Activated CD4-positive, alpha-beta T cell treated with anti-CD3 and anti-CD28 coated beads, Interleukin-2, amount 50 U/mL, for 16 hours (primary cell): ENCODE results near the gene PLBD2.

Experiments used
- DNase-seq: peaks from one replicate; pipeline ENCODE4 v3.0.0-alpha.2; 2020

The PLBD2 gene

DNA sequence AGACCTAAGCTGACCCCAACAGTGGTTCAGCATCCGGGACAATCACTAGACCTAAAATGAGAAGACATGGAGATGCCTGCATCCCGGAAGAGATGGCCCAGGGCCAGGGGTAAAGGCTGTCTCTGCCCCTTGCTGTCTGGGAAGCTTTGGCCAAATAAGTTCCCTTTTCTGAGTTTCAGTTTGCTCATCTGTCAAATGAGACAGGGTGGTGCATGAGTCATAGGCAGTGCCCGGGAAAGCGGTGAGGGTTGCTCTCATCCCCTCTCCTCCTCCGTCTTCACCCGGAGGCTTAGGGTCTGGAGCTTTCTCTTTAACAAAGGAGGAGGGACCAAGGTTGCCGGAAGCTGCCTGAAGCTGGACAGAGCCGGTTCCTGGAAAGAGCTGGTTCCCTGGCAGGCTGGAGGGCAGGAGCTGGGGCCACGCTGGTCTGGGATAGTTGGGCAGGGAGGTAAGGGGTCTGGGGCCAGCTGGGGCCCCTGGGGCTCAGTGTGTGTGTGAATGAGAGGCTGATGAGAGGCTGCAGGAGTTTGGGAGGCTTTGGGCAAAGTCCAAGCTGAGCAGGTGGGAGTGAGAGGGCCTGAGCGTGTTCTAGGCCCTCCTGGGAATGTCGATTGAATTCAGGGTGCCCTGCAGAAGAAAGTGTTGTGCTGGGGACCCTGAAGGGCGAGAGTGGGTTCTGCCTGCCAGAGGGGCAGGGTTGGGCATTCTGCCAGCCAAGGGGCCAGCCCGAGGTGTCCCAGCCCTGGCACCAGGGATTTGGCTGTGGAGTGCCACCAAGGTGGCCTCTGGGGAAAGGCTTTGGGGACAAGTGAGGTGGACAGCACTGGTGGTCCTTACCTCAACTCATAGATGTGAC lies 63.9 kb downstream of the PLBD2 start, which contains the start of gene SDSL:
Gene SDSL, plus strand, starts transcription at position 351 of the 856 bp plus-strand sequence. CDS start 5,603 bp downstream, outside the sequence.
- peak; percentile 68 for DNase-seq

DNA sequence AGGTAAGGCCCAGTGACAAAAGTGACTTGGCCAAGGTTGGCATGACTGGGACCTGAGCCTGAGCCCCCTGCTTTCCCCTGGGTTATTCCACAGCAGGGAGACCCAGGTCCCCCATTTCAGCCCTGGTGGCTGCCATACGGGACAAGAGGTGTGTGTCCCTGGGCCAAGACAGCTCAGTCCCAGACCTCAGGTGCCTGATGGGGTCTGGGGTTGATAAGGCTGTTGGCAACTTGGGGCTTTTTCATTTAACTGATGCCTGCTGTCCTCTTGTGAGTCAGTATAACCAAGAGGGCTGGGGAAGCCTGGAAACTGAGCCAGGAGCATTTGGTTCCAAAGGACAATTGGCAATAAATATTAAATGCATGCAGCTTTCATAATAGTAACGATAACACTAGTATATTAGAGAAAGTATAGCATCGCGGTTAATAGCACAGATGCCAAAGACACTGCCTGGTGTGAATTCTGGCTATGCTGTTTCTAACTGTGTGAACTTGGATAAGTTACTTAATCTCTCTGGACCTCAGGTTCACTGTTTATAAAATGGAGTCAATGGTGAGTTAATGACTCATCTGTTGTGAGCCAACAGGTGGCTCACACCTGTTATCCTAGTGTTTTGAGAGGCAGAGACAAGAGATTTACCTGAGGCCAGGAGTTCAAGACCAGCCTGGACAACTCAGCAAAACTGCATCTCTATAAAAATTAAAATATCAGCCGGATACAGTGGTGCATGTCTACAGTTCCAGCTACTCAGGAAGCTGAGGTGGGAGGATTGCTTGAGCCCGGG lies 64.7 kb downstream of the PLBD2 start:
- no peak for DNase-seq

DNA sequence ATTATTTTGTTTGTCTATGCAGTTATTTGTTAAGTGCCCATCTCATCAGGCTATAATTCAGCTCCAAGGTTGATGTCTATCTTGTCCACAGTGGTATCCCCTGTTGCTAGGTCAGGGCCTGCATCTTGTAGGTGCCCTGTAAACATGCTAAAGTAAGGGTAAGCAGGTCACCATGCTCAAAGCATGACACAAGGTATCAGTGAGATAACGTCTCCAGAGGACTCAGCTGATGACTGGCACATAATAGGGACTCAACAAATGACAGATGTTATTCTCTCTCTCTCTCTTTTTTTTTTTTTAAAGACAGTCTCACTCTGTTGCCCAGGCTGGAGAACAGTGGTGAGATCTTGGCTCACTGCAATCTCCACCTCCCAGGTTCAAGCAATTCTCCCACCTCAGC lies 66.1 kb downstream of the PLBD2 start:
- no peak for DNase-seq

DNA sequence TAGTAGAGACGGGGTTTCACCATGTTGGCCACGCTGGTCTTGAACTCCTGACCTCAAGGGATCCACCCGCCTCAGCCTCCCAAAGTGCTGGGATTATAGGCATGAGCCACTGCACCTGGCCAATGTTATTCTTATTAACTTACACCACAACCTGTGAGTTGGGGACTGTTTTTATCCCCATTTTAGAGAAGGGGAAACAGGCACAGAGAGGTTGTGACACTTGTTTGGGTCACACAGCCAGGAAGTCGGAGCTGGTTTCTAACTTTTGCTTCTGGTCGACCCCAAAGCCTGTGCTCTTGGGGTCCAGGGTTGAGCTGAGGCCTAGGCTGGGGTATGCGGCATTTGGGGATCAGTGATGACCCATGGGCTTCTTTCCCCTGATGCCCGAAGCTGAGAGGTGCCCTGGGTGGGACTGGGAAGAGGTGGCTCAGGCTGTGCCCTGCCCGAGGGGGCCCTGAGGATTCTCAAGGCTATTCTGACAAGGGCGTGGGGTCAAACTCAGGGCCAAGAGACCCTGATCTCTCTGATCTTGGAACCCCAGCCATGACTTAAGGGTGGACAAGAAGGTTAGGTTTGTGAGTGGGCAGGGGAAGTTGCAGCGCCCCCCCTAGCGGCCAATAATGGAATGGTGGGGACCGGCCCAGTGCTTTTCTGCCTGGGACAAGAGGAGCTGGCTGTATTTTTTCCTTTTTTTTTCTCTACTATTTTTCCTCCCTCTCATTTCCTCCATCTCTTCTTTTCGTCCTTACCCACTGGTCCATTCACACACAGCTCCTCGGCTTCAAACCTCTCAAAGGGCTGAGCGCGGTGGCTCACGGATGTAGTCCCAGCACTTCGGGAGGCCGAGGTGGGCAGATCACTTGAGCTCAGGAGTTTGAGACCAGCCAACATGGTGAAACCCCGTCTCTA lies 66.8 kb downstream of the PLBD2 start:
- DNase-seq: peak; percentile 45

DNA sequence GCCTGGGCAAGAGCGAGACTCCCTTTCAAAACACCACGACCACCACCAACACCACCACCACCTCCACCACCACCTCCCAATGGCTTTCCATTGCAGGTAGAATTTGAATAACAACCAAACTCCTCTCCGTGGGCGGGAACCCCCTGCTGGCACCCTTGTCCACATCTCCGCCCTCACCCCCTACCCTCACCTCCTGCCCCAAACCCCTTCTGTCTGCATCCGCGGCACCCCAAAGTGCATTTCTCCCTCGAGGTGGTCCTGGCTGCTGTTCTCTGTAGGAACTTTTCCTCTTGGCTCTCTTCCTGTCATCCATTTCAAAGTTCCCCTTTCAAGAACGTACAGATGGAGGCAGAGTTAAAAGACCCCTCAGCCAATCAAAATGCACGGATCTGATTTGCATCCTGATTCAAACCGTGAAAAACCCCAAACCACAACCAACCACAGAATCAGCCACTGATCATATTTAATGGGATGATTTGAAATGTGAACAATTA lies 67.6 kb downstream of the PLBD2 start:
- DNase-seq: peak; percentile 16

DNA sequence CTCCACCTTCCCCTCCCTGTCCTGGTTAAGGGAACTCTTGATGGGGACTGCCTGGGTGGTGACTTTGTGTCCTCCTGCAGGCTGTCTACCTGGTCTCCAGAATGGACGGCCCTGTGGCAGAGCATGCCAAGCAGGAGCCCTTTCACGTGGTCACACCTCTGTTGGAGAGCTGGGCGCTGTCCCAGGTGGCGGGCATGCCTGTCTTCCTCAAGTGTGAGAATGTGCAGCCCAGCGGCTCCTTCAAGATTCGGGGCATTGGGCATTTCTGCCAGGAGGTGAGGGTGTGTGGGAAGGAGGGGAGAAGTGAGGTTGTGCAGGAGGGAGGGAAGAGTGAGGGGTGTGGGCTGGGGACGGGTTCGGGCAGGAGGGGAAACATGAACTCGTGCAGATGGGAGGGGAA lies 69.5 kb downstream of the PLBD2 start:
- DNase-seq: no peak

DNA sequence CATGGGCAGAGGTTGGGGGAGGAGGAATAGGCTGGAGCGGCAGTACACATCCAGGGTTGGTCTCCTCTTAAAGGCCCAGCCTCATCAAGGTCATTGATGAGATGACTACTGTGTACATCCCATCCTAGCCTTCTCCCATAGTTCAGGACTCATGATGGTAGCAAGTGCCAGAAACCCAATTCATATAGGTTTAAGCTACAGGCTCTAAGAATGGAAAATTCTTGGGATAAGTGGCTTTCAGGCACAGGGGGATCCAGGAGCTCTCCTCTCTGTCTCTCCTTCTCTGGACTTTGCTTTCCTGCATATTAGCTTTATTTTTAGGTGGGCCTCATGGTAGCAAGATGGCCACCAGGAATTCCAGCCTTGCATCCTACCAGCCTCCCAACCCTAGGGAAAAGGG lies 70.1 kb downstream of the PLBD2 start:
- DNase-seq: no peak

DNA sequence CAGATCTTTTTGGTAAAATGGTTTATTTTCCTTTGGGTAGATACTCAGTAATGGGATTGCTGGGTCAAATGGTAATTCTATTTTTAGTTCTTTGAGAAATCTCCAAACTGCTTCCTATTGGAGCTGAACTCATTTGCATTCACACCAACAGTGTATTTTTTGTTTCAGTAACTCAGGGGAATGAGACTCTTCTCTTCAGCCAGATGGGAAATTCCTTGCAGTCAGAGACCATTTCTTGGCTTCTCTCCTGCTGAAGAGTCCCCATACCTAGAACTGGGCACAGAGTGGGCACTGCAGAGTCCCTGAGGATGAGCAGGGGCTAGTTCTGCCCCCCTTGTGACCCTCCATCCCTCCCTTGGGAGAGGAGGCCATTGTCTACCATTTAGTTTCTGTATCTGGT lies 74.6 kb downstream of the PLBD2 start:
- DNase-seq: no peak

DNA sequence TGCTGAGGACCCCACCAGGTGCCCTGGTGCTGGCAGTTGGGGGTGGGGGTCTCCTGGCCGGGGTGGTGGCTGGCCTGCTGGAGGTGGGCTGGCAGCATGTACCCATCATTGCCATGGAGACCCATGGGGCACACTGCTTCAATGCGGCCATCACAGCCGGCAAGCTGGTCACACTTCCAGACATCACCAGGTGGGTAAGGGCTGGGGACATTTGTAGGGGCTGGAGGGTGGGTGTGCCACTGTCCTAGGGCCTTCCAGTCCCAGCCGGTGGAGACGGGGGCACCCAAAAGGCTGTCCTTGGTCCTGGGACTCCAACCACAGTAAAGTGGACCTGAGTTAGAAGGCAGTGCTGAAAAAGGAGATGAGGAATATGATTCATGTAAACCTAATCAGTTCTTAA lies 77.0 kb downstream of the PLBD2 start:
- no peak for DNase-seq

DNA sequence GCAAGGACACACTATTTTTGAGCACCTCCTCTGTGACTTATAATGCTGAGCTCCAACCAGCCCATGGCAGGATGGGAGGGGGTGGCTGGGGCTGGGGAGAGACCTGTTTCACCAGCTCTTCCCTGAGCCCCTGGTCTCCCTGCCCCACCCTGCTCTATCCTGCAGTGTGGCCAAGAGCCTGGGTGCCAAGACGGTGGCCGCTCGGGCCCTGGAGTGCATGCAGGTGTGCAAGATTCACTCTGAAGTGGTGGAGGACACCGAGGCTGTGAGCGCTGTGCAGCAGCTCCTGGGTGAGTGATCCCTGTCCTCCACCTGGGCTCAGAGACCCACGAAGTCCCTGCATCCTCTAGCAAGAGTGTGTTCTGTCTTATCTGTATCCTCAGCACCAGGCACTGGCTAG lies 78.2 kb downstream of the PLBD2 start:
- no peak for DNase-seq

DNA sequence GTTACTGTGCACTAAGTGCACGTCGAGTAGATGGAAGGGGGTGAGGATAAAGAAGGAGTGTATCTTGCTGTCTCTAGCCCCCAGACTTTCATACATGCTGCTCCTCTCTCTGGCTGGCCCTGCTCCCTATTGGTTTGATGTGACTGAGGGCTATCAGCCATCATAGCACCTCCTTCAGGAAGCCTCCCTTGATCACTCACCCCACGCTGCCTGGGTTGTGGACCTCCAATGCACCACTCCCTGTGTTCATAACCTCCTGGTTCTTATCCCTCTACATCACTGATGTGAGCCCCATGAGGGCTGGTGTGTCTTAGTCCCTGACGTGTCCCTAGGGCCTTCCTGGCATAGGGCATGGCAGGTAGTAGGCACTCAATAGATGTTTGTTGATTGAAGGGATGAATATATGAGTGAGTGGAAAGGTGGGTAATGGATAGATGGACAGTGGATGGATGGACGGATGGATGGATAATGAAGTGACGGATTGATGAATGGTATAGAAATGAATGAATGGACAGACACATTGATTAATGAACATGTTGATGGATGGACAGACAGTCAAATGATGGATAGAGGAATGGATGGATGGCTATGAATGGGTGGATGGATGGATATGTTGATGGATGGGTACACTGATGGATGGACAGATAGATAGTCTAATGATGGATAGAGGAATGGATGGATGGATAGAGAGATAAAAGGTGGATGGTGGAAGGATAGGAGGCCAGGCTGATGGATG lies 78.8 kb downstream of the PLBD2 start:
- no peak for DNase-seq

DNA sequence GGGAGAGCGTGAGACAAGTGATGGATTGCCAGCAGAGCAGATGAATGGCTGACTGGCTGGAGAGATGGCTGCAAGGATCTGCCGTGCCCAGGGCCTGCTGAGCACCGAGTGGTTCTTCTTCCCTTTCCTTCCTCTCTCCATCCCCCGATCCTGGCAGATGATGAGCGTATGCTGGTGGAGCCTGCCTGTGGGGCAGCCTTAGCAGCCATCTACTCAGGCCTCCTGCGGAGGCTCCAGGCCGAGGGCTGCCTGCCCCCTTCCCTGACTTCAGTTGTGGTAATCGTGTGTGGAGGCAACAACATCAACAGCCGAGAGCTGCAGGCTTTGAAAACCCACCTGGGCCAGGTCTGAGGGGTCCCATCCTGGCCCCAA lies 79.3 kb downstream of the PLBD2 start:
- DNase-seq: no peak

DNA sequence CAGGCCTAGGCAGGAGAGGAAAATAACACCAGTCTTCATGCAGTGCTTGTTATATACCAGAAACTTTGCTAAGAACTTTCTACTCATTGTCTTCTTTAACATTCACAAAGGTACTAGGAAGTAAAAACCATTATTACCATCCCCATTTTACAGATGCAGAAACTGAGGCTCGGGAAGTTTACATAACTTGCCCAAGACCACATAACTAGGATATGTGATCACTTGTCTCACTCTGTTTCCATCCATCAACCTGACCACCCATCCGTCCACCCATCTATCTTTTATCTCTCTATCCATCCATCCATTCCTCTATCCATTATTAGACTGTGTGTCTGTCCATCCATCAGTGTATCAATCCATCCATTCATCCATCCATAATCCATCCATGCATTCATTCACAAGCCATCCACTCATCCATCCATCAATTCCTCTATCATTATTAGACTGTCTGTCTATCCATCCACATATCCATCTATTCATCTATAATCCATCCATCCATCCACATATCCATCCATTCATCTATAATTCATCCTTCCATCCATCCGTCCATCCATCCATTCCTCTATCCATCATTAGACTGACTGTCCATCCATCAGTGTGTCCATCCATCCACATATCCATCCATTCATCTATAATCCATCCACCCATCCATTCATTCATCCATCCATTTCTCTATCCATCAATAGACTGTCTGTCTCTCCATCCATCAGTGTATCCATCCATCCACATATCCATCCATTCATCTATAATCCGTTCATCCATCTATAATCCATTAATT lies 80.3 kb downstream of the PLBD2 start:
- no peak for DNase-seq

DNA sequence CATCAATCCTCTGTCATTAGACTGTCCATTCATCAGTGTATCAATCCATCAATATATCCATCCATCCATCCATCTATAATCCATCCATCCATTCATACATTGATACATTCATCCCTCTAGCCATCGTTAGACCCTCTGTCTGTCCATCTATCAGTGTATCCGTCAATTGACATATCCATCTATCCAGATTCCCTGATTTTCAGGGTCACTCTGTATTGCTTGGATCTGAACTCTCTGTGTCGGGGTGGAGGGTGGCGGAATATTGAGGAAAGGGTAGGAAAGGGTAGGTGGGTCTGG lies 80.9 kb downstream of the PLBD2 start:
- no peak for DNase-seq

DNA sequence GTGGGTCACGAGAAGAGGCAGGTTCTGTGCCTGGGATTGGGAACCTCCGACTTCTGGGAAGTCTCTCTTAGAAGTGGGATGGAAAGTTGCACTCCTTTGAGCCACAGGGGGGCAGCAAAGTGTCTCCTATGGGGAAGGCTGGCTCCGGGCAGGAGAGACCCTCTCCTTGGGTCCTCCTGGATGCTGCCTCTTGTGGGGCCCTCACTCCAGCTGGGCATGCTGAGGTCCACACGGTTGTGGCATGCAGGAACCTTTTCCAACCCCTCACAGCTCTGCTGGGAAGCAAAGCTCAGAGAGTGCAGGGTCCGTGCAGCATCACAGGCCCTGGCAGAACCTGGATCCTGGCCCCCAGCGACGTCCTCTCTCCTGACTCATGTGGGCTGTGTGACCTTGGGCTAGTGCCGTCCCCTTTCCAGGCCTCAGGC lies 81.2 kb downstream of the PLBD2 start:
- no peak for DNase-seq

DNA sequence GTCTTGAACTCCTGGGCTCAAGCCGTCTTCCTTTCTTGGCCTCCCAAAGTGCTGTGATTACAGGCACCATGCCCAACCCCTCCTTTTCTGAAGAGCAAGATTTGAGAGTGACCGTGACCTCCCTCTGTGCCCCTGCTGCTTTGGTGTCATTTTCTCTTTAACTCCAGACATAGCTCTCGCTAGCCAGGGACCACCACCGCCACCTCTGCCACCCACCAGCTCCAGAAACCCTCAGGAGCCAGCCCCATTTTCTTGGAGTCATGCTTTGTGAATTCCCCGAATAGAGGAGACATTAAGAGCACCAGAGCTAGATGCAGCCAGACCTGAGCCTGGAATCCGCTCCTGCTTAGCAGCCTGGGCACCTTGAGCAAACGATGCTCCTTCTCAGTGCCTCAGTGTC lies 81.9 kb downstream of the PLBD2 start:
- DNase-seq: no peak
